Fibroblast of lung (primary cell): ENCODE data around the gene HIP1. TPM values are rescaled to one million over a fixed set of nuclear protein-coding genes. Genes with fewer than 3 reads are reported as not detected.
"Not testable (repeated sequence)": the region's sequence is repeated elsewhere in the genome, so short reads cannot be mapped to it uniquely, and the experiment has no call there.

ENCODE experiments used
- DNase-seq, 2 donors: peaks; one replicate each; pipeline versions ENCODE4 v3.0.0 to v3.0.0-alpha.2; 2010; ENCODE audit warnings: low read depth in 2 of 2
- H2AFZ ChIP-seq: 2 replicates; pipeline ENCODE4 v1.5.1; 2012; ENCODE audit warnings: low read length, control low read depth, inconsistent platforms
- H3K27ac ChIP-seq: 2 replicates; pipeline ENCODE4 v1.5.1; 2011; ENCODE audit warnings: low read length, control low read depth; ENCODE audit not compliant: insufficient read depth
- H3K27me3 ChIP-seq: 2 replicates; pipeline ENCODE4 v1.5.1; 2011; ENCODE audit warnings: mild to moderate bottlenecking, low read length; ENCODE audit not compliant: control insufficient read depth, insufficient read depth
- H3K36me3 ChIP-seq: 2 replicates; pipeline ENCODE4 v1.5.1; 2011; ENCODE audit warnings: low read length; ENCODE audit not compliant: control insufficient read depth, insufficient read depth
- H3K4me1 ChIP-seq: 2 replicates; pipeline ENCODE4 v1.5.1; 2011; ENCODE audit warnings: low read length; ENCODE audit not compliant: control insufficient read depth, insufficient read depth; ENCODE audit errors: extremely low read depth
- H3K4me2 ChIP-seq: 2 replicates; pipeline ENCODE4 v1.5.1; 2011; ENCODE audit warnings: low read length, control low read depth; ENCODE audit not compliant: insufficient read depth; ENCODE audit errors: extremely low read depth
- H3K4me3 ChIP-seq, 4 experiments: fragments of 200-600 bp in 1 of 4; sonication (generic) in 1 of 4; replicated peaks in 1 of 4; 2 replicates each; pipeline ENCODE4 v1.5.1; 2011 to 2016; ENCODE audit warnings: low read length in 4 of 4, low read depth in 3 of 4, mild to moderate bottlenecking in 3 of 4, control low read depth in 2 of 4, inconsistent platforms in 1 of 4, mixed read lengths in 1 of 4; ENCODE audit not compliant: insufficient read depth in 1 of 4; ENCODE audit errors: control extremely low read depth in 1 of 4
- H3K79me2 ChIP-seq: 2 replicates; pipeline ENCODE4 v1.5.1; 2012; ENCODE audit warnings: mild to moderate bottlenecking, low read length, inconsistent platforms; ENCODE audit not compliant: control insufficient read depth, insufficient read depth
- H3K9ac ChIP-seq: 2 replicates; pipeline ENCODE4 v1.5.1; 2011; ENCODE audit warnings: mild to moderate bottlenecking, low read length, control low read depth; ENCODE audit not compliant: insufficient read depth
- H3K9me3 ChIP-seq: 2 replicates; pipeline ENCODE4 v1.5.1; 2012; ENCODE audit warnings: low read depth, low read length; ENCODE audit not compliant: control insufficient read depth, insufficient read depth
- H4K20me1 ChIP-seq: 2 replicates; pipeline ENCODE4 v1.5.1; 2011; ENCODE audit warnings: low read length; ENCODE audit not compliant: control insufficient read depth, insufficient read depth; ENCODE audit errors: extremely low read depth
- EZH2 ChIP-seq: IDR thresholded peaks from 2 replicates; pipeline ENCODE4 v1.5.1; 2012; ENCODE audit warnings: low read length, control low read depth, mild to moderate bottlenecking; ENCODE audit errors: missing control alignments
- polyA plus RNA-seq, 2 donors: library from polyadenylated mRNA; depleted of rRNA in 1 of 2; stranded (reverse) in 1 of 2; unstranded in 1 of 2; fragments of >200 nt; gene quantifications; 2 replicates each; pipeline ENCODE4 v1.2.1, GENCODE V29; 2011 to 2012; ENCODE audit warnings: missing spikeins in 1 of 2
- total RNA-seq: library from RNA; depleted of rRNA; stranded (reverse); fragments of >200 nt; gene quantifications from 2 replicates; pipeline ENCODE4 v1.2.1, GENCODE V29; 2014
- TF ChIP-seq, protein P1 (sequence below), 2 donors: IDR thresholded peaks in 1 of 2; conservative IDR thresholded peaks in 1 of 2; 1 replicate in 1 of 2; 2 replicates in 1 of 2; pipeline ENCODE4 v1.5.1; 2011 to 2012; ENCODE audit warnings: low read length in 2 of 2, control low read depth in 1 of 2, inconsistent platforms in 1 of 2, low read depth in 1 of 2, mild to moderate bottlenecking in 1 of 2

The HIP1 gene
- total and polyA plus RNA-seq, 2 donors (not counting 1 experiment from before 2014, with no cell fraction given), result 27.2 to 31.3 TPM

GRCh38 chr7:75533926-75534325, 204.8 kb downstream of the HIP1 start:
- no peaks in the 10 kb centered on the region for H3K27me3 ChIP-seq
- H3K79me2 ChIP-seq, result no peaks in the 10 kb centered on the region
- no peaks in the 10 kb centered on the region for H3K9me3 ChIP-seq
- H3K27ac ChIP-seq, result no peak overlapping the region
- H3K4me2 ChIP-seq, result no peak overlapping the region
- no peak for DNase-seq
- H3K4me1 ChIP-seq, result peaks cover 5% of the 10 kb centered on the region
- no peak overlapping the region for H2AFZ ChIP-seq
- H3K9ac ChIP-seq, result no peak overlapping the region
- H4K20me1 ChIP-seq, result no peaks in the 10 kb centered on the region
- no peak overlapping the region for H3K4me3 ChIP-seq
- H3K36me3 ChIP-seq, result peaks cover 5% of the 10 kb centered on the region
- TF ChIP-seq EZH2, result no peak
- TF ChIP-seq, protein P1, sequence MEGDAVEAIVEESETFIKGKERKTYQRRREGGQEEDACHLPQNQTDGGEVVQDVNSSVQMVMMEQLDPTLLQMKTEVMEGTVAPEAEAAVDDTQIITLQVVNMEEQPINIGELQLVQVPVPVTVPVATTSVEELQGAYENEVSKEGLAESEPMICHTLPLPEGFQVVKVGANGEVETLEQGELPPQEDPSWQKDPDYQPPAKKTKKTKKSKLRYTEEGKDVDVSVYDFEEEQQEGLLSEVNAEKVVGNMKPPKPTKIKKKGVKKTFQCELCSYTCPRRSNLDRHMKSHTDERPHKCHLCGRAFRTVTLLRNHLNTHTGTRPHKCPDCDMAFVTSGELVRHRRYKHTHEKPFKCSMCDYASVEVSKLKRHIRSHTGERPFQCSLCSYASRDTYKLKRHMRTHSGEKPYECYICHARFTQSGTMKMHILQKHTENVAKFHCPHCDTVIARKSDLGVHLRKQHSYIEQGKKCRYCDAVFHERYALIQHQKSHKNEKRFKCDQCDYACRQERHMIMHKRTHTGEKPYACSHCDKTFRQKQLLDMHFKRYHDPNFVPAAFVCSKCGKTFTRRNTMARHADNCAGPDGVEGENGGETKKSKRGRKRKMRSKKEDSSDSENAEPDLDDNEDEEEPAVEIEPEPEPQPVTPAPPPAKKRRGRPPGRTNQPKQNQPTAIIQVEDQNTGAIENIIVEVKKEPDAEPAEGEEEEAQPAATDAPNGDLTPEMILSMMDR (conservative IDR thresholded peaks at IDR 0.05 in 1 of 2, IDR thresholded peaks at IDR 0.05 in 1 of 2; ENCODE audit: low read depth in 1 of 2, low read length in 2 of 2), result no peak

- Histone ChIP-seq H3K9ac (no peak overlapping the region), H3K79me2 (peaks cover 2% of the 10 kb centered on the region), H3K4me1 (peaks cover 5% of the 10 kb centered on the region), H3K9me3 (no peaks in the 10 kb centered on the region), H2AFZ (no peak overlapping the region), H3K27ac (no peak overlapping the region), H3K4me3 (no peak overlapping the region), H4K20me1 (no peaks in the 10 kb centered on the region), H3K36me3 (peaks cover 5% of the 10 kb centered on the region), H3K4me2 (no peak overlapping the region), H3K27me3 (no peaks in the 10 kb centered on the region)
- TF ChIP-seq, protein P1 (conservative IDR thresholded peaks at IDR 0.05 in 1 of 2, IDR thresholded peaks at IDR 0.05 in 1 of 2; ENCODE audit: low read depth in 1 of 2, low read length in 2 of 2), result no peak
- no peak for TF ChIP-seq EZH2
- no peak for DNase-seq
Observed at GRCh38 chr7:75532639-75533038, 206.1 kb downstream of the HIP1 start.

GRCh38 chr7:75531359-75531821, 207.4 kb downstream of the HIP1 start:
- no peaks in the 10 kb centered on the region for H4K20me1 ChIP-seq
- DNase-seq, result peak in 1 of 2 donors; percentile 14
- no peak overlapping the region for H3K4me3 ChIP-seq
- no peak overlapping the region for H2AFZ ChIP-seq
- no peaks in the 10 kb centered on the region for H3K36me3 ChIP-seq
- H3K9me3 ChIP-seq, result no peaks in the 10 kb centered on the region
- no peak overlapping the region for H3K9ac ChIP-seq
- H3K27me3 ChIP-seq, result no peaks in the 10 kb centered on the region
- H3K27ac ChIP-seq, result no peak overlapping the region
- H3K79me2 ChIP-seq, result peaks cover 12% of the 10 kb centered on the region
- TF ChIP-seq, protein P1 (conservative IDR thresholded peaks at IDR 0.05 in 1 of 2, IDR thresholded peaks at IDR 0.05 in 1 of 2; ENCODE audit: low read depth in 1 of 2, low read length in 2 of 2), result no peak
- TF ChIP-seq EZH2, result no peak
- H3K4me2 ChIP-seq, result no peak overlapping the region
- peaks cover 5% of the 10 kb centered on the region for H3K4me1 ChIP-seq

GRCh38 chr7:75527224-75527722, 211.5 kb downstream of the HIP1 start:
- DNase-seq, H2AFZ ChIP-seq, H3K9me3 ChIP-seq, H3K4me1 ChIP-seq, H3K36me3 ChIP-seq, H4K20me1 ChIP-seq, H3K27me3 ChIP-seq: not testable (repeated sequence)
- Histone ChIP-seq H3K27ac (peak overlapping the region; percentile 85), H3K4me3 (peak overlapping the region; percentile 76 to 91 (median 86)), H3K9ac (peak overlapping the region; percentile 94), H3K4me2 (peak overlapping the region; percentile 82), H3K79me2 (peaks cover 19% of the 10 kb centered on the region)

GRCh38 chr7:75521727-75522126, 217.0 kb downstream of the HIP1 start:
- H3K36me3 ChIP-seq, H3K4me1 ChIP-seq, H3K9ac ChIP-seq, H3K4me2 ChIP-seq, DNase-seq, H4K20me1 ChIP-seq, H3K27me3 ChIP-seq, H2AFZ ChIP-seq, H3K27ac ChIP-seq, H3K4me3 ChIP-seq, H3K9me3 ChIP-seq: not testable (repeated sequence)
- H3K79me2 ChIP-seq, result peaks cover 12% of the 10 kb centered on the region
